H7 (cell line): ENCODE measurements around the gene JAKMIP2. TPM values are rescaled to one million over a fixed set of nuclear protein-coding genes. Genes with fewer than 3 reads are reported as not detected.

Experiments used
- DNase-seq: peaks from one replicate; pipeline ENCODE4 v3.0.0; 2012
- H3K27me3 ChIP-seq: 2 replicates; pipeline ENCODE4 v1.6.0; 2011; ENCODE audit warnings: mild to moderate bottlenecking, low read length; ENCODE audit not compliant: control insufficient read depth, insufficient read depth
- H3K36me3 ChIP-seq: replicated peaks from 2 replicates; pipeline ENCODE4 v1.5.1; 2011; ENCODE audit warnings: low read length; ENCODE audit not compliant: control insufficient read depth, insufficient read depth
- H3K4me3 ChIP-seq: 2 replicates; pipeline ENCODE4 v1.5.1; 2011; ENCODE audit warnings: low read depth, mild to moderate bottlenecking, control low read depth, low read length, moderate library complexity; ENCODE audit not compliant: insufficient read depth
- total RNA-seq: library from RNA; depleted of rRNA; stranded (reverse); fragments of >200 nt; shearing (Covaris generic); gene quantifications from 2 replicates; pipeline ENCODE4 v1.2.3, GENCODE V29; 2014

Gene JAKMIP2
- total RNA-seq, 1 experiment from 2014 or later = 0.94 TPM

GRCh38 chr5:147711019-147711418 is 71.5 kb downstream of the JAKMIP2 start:
- no peak for DNase-seq
- Histone ChIP-seq H3K4me3 (no peak overlapping the region), H3K36me3 (no peaks in the 10 kb centered on the region), H3K27me3 (no peaks in the 10 kb centered on the region)

GRCh38 chr5:147708708-147709107 is 73.8 kb downstream of the JAKMIP2 start:
- H3K36me3 ChIP-seq = no peaks in the 10 kb centered on the region
- DNase-seq = no peak
- H3K27me3 ChIP-seq = no peaks in the 10 kb centered on the region
- H3K4me3 ChIP-seq = no peak overlapping the region

GRCh38 chr5:147704544-147704943 is 78.0 kb downstream of the JAKMIP2 start:
- Histone ChIP-seq H3K27me3 (no peaks in the 10 kb centered on the region), H3K36me3 (no peaks in the 10 kb centered on the region), H3K4me3 (no peak overlapping the region)
- DNase-seq = no peak

DNA sequence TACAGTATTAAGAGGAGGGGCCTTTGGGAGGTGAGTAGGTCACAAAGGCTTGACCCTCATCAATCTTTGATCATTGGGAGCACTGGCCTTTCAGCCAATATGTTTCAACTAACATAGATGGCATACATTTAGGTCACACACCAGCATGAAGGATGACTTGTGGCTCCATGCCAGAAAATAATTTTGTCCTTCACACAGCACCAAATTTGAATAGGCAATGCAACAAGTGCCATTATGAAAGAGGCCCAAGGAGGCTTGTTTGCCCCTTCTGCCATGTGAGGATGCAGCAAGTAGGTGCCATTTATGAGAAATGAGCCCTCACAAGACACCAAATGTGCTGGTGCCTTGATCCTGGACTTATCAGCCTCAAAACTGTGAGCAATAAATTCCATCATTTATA is 81.1 kb downstream of the JAKMIP2 start:
- H3K27me3 ChIP-seq = no peaks in the 10 kb centered on the region
- no peak overlapping the region for H3K4me3 ChIP-seq
- H3K36me3 ChIP-seq = no peaks in the 10 kb centered on the region
- no peak for DNase-seq

- no peak for DNase-seq
- H3K36me3 ChIP-seq = no peaks in the 10 kb centered on the region
- no peaks in the 10 kb centered on the region for H3K27me3 ChIP-seq
- no peak overlapping the region for H3K4me3 ChIP-seq
Measured at GRCh38 chr5:147699496-147700088, 82.9 kb downstream of the JAKMIP2 start.

GRCh38 chr5:147697380-147697779 is 85.1 kb downstream of the JAKMIP2 start:
- H3K36me3 ChIP-seq = no peaks in the 10 kb centered on the region; the same call in 1 of the 2 replicates
- DNase-seq = no peak
- no peaks in the 10 kb centered on the region for H3K27me3 ChIP-seq
- H3K4me3 ChIP-seq = no peak overlapping the region

DNA sequence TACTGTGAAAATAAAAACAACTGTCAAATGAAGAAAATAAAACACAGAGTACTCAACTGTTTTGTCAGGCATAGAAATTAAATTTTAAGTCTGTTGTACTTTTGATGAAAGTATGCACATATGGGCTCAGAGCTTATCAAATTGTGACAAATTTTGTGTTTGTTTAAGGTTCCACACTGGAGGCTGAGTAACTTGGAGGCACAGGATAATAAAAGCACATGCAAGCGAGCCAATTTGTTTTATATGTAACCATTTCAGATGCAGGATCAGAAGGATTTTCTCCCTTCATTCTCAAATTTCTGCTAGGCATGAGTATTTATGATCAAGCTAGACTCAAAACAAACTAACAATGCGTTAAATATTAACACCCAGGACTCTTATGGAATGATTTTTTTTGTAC is 87.8 kb downstream of the JAKMIP2 start:
- Histone ChIP-seq H3K4me3 (no peak overlapping the region), H3K27me3 (no peaks in the 10 kb centered on the region), H3K36me3 (no peaks in the 10 kb centered on the region; the same call in 1 of the 2 replicates)
- DNase-seq = no peak

GRCh38 chr5:147693233-147693632 is 89.3 kb downstream of the JAKMIP2 start:
- Histone ChIP-seq H3K27me3 (no peaks in the 10 kb centered on the region), H3K36me3 (no peaks in the 10 kb centered on the region; the same call in 1 of the 2 replicates), H3K4me3 (no peak overlapping the region)
- DNase-seq = no peak

DNA sequence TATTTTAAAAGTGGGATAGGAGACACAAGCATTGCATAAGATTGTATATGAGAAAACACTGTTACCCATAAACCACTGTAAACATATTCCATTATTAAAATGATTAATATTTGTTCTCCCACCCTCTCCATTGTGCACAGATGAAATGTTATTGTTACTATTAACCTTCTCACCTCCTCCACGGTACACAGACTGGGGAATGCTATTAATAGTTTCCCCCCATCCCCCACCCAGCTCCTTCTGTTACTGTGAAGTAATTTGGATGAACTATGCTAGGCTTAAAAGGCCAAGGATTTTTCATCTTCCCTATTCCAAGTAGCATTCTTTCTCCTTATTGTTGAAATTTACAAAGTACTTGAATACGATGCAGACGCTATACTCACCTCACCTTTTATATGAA is 91.4 kb downstream of the JAKMIP2 start:
- no peaks in the 10 kb centered on the region for H3K27me3 ChIP-seq
- H3K4me3 ChIP-seq = no peak overlapping the region
- no peak for DNase-seq
- no peaks in the 10 kb centered on the region; the same call in 1 of the 2 replicates for H3K36me3 ChIP-seq

DNA sequence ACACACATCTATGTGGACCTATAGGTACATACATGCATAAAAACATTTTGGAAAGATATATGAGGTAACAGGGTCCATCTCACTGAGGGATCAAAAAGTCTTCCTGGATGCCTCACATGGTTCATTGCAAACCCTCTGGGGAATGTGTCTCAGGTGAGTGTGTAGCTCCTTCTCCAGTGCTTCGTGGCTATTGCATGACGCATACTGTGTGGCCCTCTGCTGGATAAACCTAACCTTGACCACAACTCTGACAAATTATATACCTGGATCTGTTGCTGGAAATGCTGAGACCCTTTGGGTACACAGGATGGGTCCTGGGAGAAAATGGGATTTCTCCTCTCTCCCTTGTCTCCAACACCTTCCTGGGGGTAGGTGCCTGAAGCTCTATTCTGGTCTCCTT is 91.9 kb downstream of the JAKMIP2 start:
- Histone ChIP-seq H3K36me3 (no peaks in the 10 kb centered on the region; the same call in 1 of the 2 replicates), H3K4me3 (no peak overlapping the region), H3K27me3 (no peaks in the 10 kb centered on the region)
- peak; percentile 31 for DNase-seq

DNA sequence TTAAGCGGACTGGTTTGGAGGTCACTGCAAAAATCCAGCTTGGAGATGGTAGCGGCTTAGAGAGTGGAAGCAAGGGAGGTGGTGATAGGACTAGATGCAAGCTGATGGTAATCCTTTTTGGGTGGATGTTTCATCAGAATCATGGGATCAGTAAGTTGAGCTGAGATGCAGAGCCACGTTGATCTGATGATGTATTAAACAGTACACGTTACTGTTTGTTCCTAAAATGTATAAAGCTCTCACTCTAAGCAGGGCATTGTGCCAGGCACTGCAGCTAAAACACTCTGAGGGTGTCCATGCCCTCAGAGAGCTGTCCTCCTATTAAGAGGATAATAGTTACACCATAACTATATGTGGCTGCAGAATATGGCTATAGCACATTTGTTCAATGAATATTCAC is 93.1 kb downstream of the JAKMIP2 start:
- Histone ChIP-seq H3K36me3 (no peaks in the 10 kb centered on the region; the same call in 1 of the 2 replicates), H3K4me3 (no peak overlapping the region), H3K27me3 (no peaks in the 10 kb centered on the region)
- no peak for DNase-seq

DNA sequence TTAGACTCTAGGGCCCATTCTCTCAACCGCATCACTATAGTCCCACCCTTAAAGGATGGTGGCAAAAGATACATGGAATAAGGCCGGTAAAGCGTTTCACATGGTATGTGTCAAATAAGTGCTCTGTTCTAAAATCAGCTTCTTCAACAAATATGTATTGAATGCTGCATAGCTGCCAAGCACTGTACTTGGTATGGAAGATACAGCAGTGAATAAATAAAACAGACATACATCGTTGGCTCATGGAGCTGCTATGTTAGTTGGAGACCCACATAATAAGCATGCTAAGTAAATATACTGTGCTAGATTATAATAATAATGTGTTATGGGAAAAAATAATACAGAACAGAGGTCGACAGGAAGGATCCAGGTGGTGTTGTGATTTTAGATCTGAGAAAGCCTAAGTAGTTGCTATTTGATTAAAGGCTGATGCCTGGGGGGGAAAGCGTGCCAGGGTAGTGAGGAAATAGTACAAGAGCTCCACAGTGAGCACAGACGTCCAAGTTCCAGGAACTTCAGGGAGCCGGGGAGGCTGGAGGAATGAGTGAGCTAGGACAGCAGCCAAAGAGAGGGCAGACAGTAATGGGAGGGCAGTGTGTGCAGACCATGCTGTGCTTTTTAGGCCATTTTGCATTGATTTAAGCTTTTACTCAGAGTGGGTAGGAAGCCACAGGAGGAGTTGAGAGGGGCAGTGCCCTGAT is 93.7 kb downstream of the JAKMIP2 start:
- H3K27me3 ChIP-seq = no peaks in the 10 kb centered on the region
- DNase-seq = no peak
- no peak overlapping the region for H3K4me3 ChIP-seq
- no peaks in the 10 kb centered on the region for H3K36me3 ChIP-seq

- DNase-seq = no peak
- H3K36me3 ChIP-seq = no peaks in the 10 kb centered on the region
- H3K4me3 ChIP-seq = no peak overlapping the region
Measured at GRCh38 chr5:147687118-147687517, 95.4 kb downstream of the JAKMIP2 start.

GRCh38 chr5:147686421-147686820 is 96.1 kb downstream of the JAKMIP2 start:
- no peak for DNase-seq
- H3K36me3 ChIP-seq = no peaks in the 10 kb centered on the region
- H3K27me3 ChIP-seq = no peaks in the 10 kb centered on the region
- no peak overlapping the region for H3K4me3 ChIP-seq

More at GRCh38 chr5:147687118-147687517, 95.4 kb downstream of the JAKMIP2 start:
- no peaks in the 10 kb centered on the region for H3K27me3 ChIP-seq

DNA sequence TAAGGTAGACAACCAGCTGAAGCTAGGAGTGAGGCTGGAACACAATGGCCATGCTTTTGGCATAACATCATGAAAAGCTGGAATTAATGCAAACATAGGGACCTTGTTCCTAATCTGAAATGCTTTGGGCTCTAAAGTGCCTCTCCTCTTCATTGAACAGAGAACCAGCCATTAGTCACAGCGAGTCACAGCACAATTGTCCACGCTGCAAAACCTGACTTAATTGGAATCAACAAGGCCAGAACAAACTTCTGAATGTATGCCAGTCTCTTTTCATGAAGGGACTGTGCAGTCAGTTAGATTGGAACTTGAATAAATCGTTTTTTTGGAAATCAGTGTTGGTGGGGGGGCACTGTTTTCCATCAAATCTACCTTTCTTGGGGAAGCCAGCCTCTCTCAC is 96.5 kb downstream of the JAKMIP2 start:
- Histone ChIP-seq H3K27me3 (no peaks in the 10 kb centered on the region), H3K4me3 (no peak overlapping the region), H3K36me3 (no peaks in the 10 kb centered on the region)
- no peak for DNase-seq
